HepG2 (cell line): Measurements from ENCODE around the gene S100A16. TPM values are rescaled to one million over a fixed set of nuclear protein-coding genes. Genes with fewer than 3 reads are reported as not detected.

Experiments
- CBX5 ChIP-seq: sonication (generic); formaldehyde crosslinking; IDR thresholded peaks from 2 replicates; pipeline ENCODE4 v1.4.0; 2020; ENCODE audit warnings: missing genetic modification reagents, borderline replicate concordance
- HBP1 ChIP-seq: IDR thresholded peaks from 2 replicates; pipeline ENCODE4 v1.6.1; 2016; ENCODE audit warnings: low read depth, control low read depth
- HNRNPUL1 ChIP-seq: fragments of 200-400 bp; formaldehyde crosslinking; IDR thresholded peaks from 2 replicates; pipeline ENCODE4 v1.6.1; 2017; ENCODE audit warnings: low read depth, mild to moderate bottlenecking, low read length, moderate library complexity
- KMT2B ChIP-seq: IDR thresholded peaks from 2 replicates; pipeline ENCODE4 v1.6.1; 2016; ENCODE audit warnings: missing genetic modification reagents, missing compliant biosample characterization
- NCOR1 ChIP-seq: fragments of 200-600 bp; sonication (generic); IDR thresholded peaks from 2 replicates; pipeline ENCODE4 v1.7.0; 2017; ENCODE audit warnings: antibody characterized with exemption, low read length, borderline replicate concordance
- NFYB ChIP-seq: sonication (generic); formaldehyde crosslinking; IDR thresholded peaks from 2 replicates; pipeline ENCODE4 v1.4.0; 2020; ENCODE audit warnings: missing genetic modification reagents
- NR2F6 ChIP-seq, 2 experiments: IDR thresholded peaks; 2 replicates each; pipeline ENCODE4 v1.6.1; 2016; ENCODE audit warnings: antibody characterized with exemption in 1 of 2, mild to moderate bottlenecking in 1 of 2
- POLR2AphosphoS2 ChIP-seq: IDR thresholded peaks from 2 replicates; pipeline ENCODE4 v1.6.1; 2011; ENCODE audit warnings: low read depth, low read length, improper control_type of control experiment
- PRPF4 ChIP-seq: fragments of 200-400 bp; formaldehyde crosslinking; IDR thresholded peaks from 2 replicates; pipeline ENCODE4 v1.6.1; 2016; ENCODE audit warnings: low read length, low read depth; ENCODE audit not compliant: poor library complexity, severe bottlenecking
- RFX1 ChIP-seq: fragments of 450-650 bp; IDR thresholded peaks from 2 replicates; pipeline ENCODE4 v1.6.1; 2017
- TGIF2 ChIP-seq: IDR thresholded peaks from 2 replicates; pipeline ENCODE4 v1.6.1; 2016; ENCODE audit warnings: control low read depth, missing compliant biosample characterization
- ZNF142 ChIP-seq: sonication (generic); formaldehyde crosslinking; IDR thresholded peaks from 2 replicates; pipeline ENCODE4 v1.4.0; 2020; ENCODE audit warnings: missing genetic modification reagents
- ZNF205 ChIP-seq: IDR thresholded peaks from 2 replicates; pipeline ENCODE4 v1.6.1; 2018; ENCODE audit warnings: missing biosample characterization, missing genetic modification reagents
- ZNF260 ChIP-seq: sonication (generic); formaldehyde crosslinking; IDR thresholded peaks from 2 replicates; pipeline ENCODE4 v1.4.0; 2020; ENCODE audit warnings: missing genetic modification reagents, low read depth, mild to moderate bottlenecking, borderline replicate concordance
- ZNF660 ChIP-seq: sonication (generic); formaldehyde crosslinking; IDR thresholded peaks from 2 replicates; pipeline ENCODE4 v1.5.1; 2020; ENCODE audit warnings: mild to moderate bottlenecking, low read depth, missing genetic modification reagents, borderline replicate concordance
- ZNF772 ChIP-seq: sonication (generic); formaldehyde crosslinking; IDR thresholded peaks from 2 replicates; pipeline ENCODE4 v1.5.0; 2020; ENCODE audit warnings: mild to moderate bottlenecking, missing genetic modification reagents
- polyA plus RNA-seq, 8 experiments: library from polyadenylated mRNA; depleted of rRNA in 3 of 8; stranded (reverse) in 7 of 8; unstranded in 1 of 8; fragments of >200 nt; fragmentation: Illumina TruSeq in 4 of 8; extraction: Trizol in 4 of 8; gene quantifications; 2 replicates each; pipeline versions ENCODE4 v1.2.1 to v1.2.3, GENCODE V29; 2011 to 2016; ENCODE audit warnings: low read depth in 4 of 8, missing spikeins in 1 of 8, mixed read lengths in 1 of 8; ENCODE audit not compliant: insufficient read depth in 1 of 8
- total RNA-seq, 5 experiments: library from RNA; depleted of rRNA; stranded (reverse); fragments of >200 nt; fragmentation: Illumina TruSeq; extraction: Trizol; gene quantifications; 2 replicates each; pipeline ENCODE4 v1.2.3, GENCODE V29; 2016; ENCODE audit warnings: low read depth in 1 of 5
- TF ChIP-seq, protein P1 (sequence below): IDR thresholded peaks from 2 replicates; pipeline ENCODE4 v1.6.1; 2012; ENCODE audit warnings: low read length, improper control_type of control experiment

S100A16 gene
- total and polyA plus RNA-seq, 2 of the 13 experiments (the other 11 are each of a cell fraction or from before 2014, with no cell fraction given) = 46.0 to 195 TPM

- TF ChIP-seq ZNF142 (no peak), ZNF205 (no peak; the same call in 1 of the 2 replicates), KMT2B (CRISPR knock-in tag) (peak; percentile 15; the same call in 1 of the 2 replicates), ZNF772 (CRISPR knock-in tag) (0 out of 2 replicates have a peak, but pooled peaks have one; percentile 13), PRPF4 (no peak), NR2F6 (IDR thresholded peaks at IDR 0.05) (peak; percentile 68), NR2F6 (CRISPR knock-in tag; IDR thresholded peaks at IDR 0.05) (peak; percentile 89), POLR2AphosphoS2 (no peak), TGIF2 (CRISPR knock-in tag) (peak; percentile 75), HBP1 (CRISPR knock-in tag) (peak; percentile 52; the same call in 1 of the 2 replicates), ZNF660 (no peak), RFX1 (peak; percentile 7; the same call in 1 of the 2 replicates), HNRNPUL1 (no peak), NCOR1 (peak; percentile 70; the same call in 1 of the 2 replicates), ZNF260 (no peak), CBX5 (CRISPR knock-in tag) (no peak; the same call in 1 of the 2 replicates), NFYB (no peak)
- TF ChIP-seq, protein P1, sequence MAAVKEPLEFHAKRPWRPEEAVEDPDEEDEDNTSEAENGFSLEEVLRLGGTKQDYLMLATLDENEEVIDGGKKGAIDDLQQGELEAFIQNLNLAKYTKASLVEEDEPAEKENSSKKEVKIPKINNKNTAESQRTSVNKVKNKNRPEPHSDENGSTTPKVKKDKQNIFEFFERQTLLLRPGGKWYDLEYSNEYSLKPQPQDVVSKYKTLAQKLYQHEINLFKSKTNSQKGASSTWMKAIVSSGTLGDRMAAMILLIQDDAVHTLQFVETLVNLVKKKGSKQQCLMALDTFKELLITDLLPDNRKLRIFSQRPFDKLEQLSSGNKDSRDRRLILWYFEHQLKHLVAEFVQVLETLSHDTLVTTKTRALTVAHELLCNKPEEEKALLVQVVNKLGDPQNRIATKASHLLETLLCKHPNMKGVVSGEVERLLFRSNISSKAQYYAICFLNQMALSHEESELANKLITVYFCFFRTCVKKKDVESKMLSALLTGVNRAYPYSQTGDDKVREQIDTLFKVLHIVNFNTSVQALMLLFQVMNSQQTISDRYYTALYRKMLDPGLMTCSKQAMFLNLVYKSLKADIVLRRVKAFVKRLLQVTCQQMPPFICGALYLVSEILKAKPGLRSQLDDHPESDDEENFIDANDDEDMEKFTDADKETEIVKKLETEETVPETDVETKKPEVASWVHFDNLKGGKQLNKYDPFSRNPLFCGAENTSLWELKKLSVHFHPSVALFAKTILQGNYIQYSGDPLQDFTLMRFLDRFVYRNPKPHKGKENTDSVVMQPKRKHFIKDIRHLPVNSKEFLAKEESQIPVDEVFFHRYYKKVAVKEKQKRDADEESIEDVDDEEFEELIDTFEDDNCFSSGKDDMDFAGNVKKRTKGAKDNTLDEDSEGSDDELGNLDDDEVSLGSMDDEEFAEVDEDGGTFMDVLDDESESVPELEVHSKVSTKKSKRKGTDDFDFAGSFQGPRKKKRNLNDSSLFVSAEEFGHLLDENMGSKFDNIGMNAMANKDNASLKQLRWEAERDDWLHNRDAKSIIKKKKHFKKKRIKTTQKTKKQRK = no peak
These were observed 4.0 kb downstream of the S100A16 start (continued) for GRCh38 chr1:153608742-153609584.
